Measurements from ENCODE around the gene MISP. TPM values are rescaled to one million over a fixed set of nuclear protein-coding genes. Genes with fewer than 3 reads are reported as not detected.

The MISP gene
- polyA plus RNA-seq, 2 donors: 0.08 to 0.11 TPM

DNA sequence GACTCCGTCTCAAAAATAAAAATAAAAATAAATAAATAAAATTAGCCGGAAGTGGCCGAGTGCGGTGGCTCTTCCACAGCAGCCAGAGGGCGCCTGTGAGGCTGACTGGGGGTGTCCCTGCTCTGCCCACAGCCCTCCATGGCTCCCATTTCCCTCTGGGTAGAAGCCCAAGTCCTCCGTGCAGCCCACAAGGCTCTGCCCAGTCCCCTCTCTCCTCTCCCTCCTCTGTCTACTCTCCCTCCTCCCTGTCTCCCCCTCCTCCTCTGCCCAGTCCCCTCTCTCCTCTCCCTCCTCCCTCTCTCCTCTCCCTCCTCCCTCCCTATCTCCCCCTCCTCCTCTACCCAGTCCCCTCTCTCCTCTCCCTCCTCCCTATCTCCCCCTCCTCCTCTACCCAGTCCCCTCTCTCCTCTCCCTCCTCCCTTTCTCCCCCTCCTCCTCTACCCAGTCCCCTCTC is 20.4 kb downstream of the MISP start:
- Histone ChIP-seq H3K9me3 (ENCODE audit: control insufficient read depth in 2 of 2, insufficient read depth in 1 of 2, low read depth in 1 of 2, low read length in 1 of 2) (no peaks in the 10 kb centered on the region), H3K4me3 (ENCODE audit: low read depth in 1 of 2, low read length in 2 of 2) (no peak overlapping the region), H3K36me3 (ENCODE audit: control insufficient read depth in 2 of 2, insufficient read depth in 2 of 2, low read length in 1 of 2) (no peaks in the 10 kb centered on the region), H3K27ac (ENCODE audit: low read depth in 2 of 2, low read length in 1 of 2) (no peak overlapping the region), H3K27me3 (ENCODE audit: control insufficient read depth in 1 of 2, insufficient read depth in 2 of 2, low read length in 2 of 2) (no peaks in the 10 kb centered on the region), H3K4me1 (ENCODE audit: control insufficient read depth in 2 of 2, insufficient read depth in 2 of 2, low read length in 1 of 2) (no peaks in the 10 kb centered on the region)
- WGBS, 2 donors: 13 to 24% methylated on average over 2 to 6 of the region's 6 CpGs

- Histone ChIP-seq H3K4me1 (ENCODE audit: control insufficient read depth in 2 of 2, insufficient read depth in 2 of 2, low read length in 1 of 2) (no peaks in the 10 kb centered on the region), H3K36me3 (ENCODE audit: control insufficient read depth in 2 of 2, insufficient read depth in 2 of 2, low read length in 1 of 2) (no peaks in the 10 kb centered on the region), H3K27ac (ENCODE audit: low read depth in 2 of 2, low read length in 1 of 2) (no peak overlapping the region), H3K4me3 (ENCODE audit: low read depth in 1 of 2, low read length in 2 of 2) (no peak overlapping the region), H3K9me3 (ENCODE audit: control insufficient read depth in 2 of 2, insufficient read depth in 1 of 2, low read depth in 1 of 2, low read length in 1 of 2) (no peaks in the 10 kb centered on the region), H3K27me3 (ENCODE audit: control insufficient read depth in 1 of 2, insufficient read depth in 2 of 2, low read length in 2 of 2) (no peaks in the 10 kb centered on the region)
- WGBS, 2 donors: 80 to 83% methylated on average over 5 of the region's 5 CpGs
Measured at GRCh38 chr19:772063-772462, 21.2 kb downstream of the MISP start.

- Histone ChIP-seq H3K27me3 (ENCODE audit: control insufficient read depth in 1 of 2, insufficient read depth in 2 of 2, low read length in 2 of 2) (no peaks in the 10 kb centered on the region), H3K4me1 (ENCODE audit: control insufficient read depth in 2 of 2, insufficient read depth in 2 of 2, low read length in 1 of 2) (no peaks in the 10 kb centered on the region), H3K27ac (ENCODE audit: low read depth in 2 of 2, low read length in 1 of 2) (no peak overlapping the region), H3K9me3 (ENCODE audit: control insufficient read depth in 2 of 2, insufficient read depth in 1 of 2, low read depth in 1 of 2, low read length in 1 of 2) (no peaks in the 10 kb centered on the region), H3K36me3 (ENCODE audit: control insufficient read depth in 2 of 2, insufficient read depth in 2 of 2, low read length in 1 of 2) (no peaks in the 10 kb centered on the region), H3K4me3 (ENCODE audit: low read depth in 1 of 2, low read length in 2 of 2) (no peak overlapping the region)
- 74 to 76% methylated on average over 18 of the region's 18 CpGs for WGBS, 2 donors
Measured at GRCh38 chr19:772730-773436, 22.0 kb downstream of the MISP start.

GRCh38 chr19:776549-776948 is 25.6 kb downstream of the MISP start:
- 58 to 65% methylated on average over 18 of the region's 18 CpGs for WGBS, 2 donors
- no peaks in the 10 kb centered on the region for H3K27me3 ChIP-seq (ENCODE audit: control insufficient read depth in 1 of 2, insufficient read depth in 2 of 2, low read length in 2 of 2)
- peaks cover 0 to 5% of the 10 kb centered on the region in 2 donors for H3K4me1 ChIP-seq (ENCODE audit: control insufficient read depth in 2 of 2, insufficient read depth in 2 of 2, low read length in 1 of 2)
- no peaks in the 10 kb centered on the region for H3K36me3 ChIP-seq (ENCODE audit: control insufficient read depth in 2 of 2, insufficient read depth in 2 of 2, low read length in 1 of 2)
- no peaks in the 10 kb centered on the region for H3K9me3 ChIP-seq (ENCODE audit: control insufficient read depth in 2 of 2, insufficient read depth in 1 of 2, low read depth in 1 of 2, low read length in 1 of 2)
- H3K27ac ChIP-seq (ENCODE audit: low read depth in 2 of 2, low read length in 1 of 2): peak overlapping the region in 1 of 2 donors; percentile 5
- H3K4me3 ChIP-seq (ENCODE audit: low read depth in 1 of 2, low read length in 2 of 2): no peak overlapping the region

GRCh38 chr19:778910-779653 is 28.2 kb downstream of the MISP start:
- Histone ChIP-seq H3K4me3 (ENCODE audit: low read depth in 1 of 2, low read length in 2 of 2) (no peak overlapping the region), H3K27ac (ENCODE audit: low read depth in 2 of 2, low read length in 1 of 2) (peak overlapping the region; percentile 76 to 77), H3K4me1 (ENCODE audit: control insufficient read depth in 2 of 2, insufficient read depth in 2 of 2, low read length in 1 of 2) (peaks cover 0 to 9% of the 10 kb centered on the region in 2 donors), H3K27me3 (ENCODE audit: control insufficient read depth in 1 of 2, insufficient read depth in 2 of 2, low read length in 2 of 2) (no peaks in the 10 kb centered on the region), H3K9me3 (ENCODE audit: control insufficient read depth in 2 of 2, insufficient read depth in 1 of 2, low read depth in 1 of 2, low read length in 1 of 2) (no peaks in the 10 kb centered on the region), H3K36me3 (ENCODE audit: control insufficient read depth in 2 of 2, insufficient read depth in 2 of 2, low read length in 1 of 2) (no peaks in the 10 kb centered on the region)
- WGBS, 2 donors: 40 to 46% methylated on average over 36 of the region's 36 CpGs

GRCh38 chr19:780935-781334 is 30.0 kb downstream of the MISP start:
- peaks cover 0 to 9% of the 10 kb centered on the region in 2 donors for H3K4me1 ChIP-seq (ENCODE audit: control insufficient read depth in 2 of 2, insufficient read depth in 2 of 2, low read length in 1 of 2)
- H3K9me3 ChIP-seq (ENCODE audit: control insufficient read depth in 2 of 2, insufficient read depth in 1 of 2, low read depth in 1 of 2, low read length in 1 of 2): no peaks in the 10 kb centered on the region
- H3K27ac ChIP-seq (ENCODE audit: low read depth in 2 of 2, low read length in 1 of 2): no peak overlapping the region
- H3K4me3 ChIP-seq (ENCODE audit: low read depth in 1 of 2, low read length in 2 of 2): no peak overlapping the region
- no peaks in the 10 kb centered on the region for H3K36me3 ChIP-seq (ENCODE audit: control insufficient read depth in 2 of 2, insufficient read depth in 2 of 2, low read length in 1 of 2)
- no peaks in the 10 kb centered on the region for H3K27me3 ChIP-seq (ENCODE audit: control insufficient read depth in 1 of 2, insufficient read depth in 2 of 2, low read length in 2 of 2)
- WGBS, 2 donors: 72 to 88% methylated on average over 15 of the region's 15 CpGs

GRCh38 chr19:781800-782184 is 30.9 kb downstream of the MISP start:
- peaks cover 0 to 9% of the 10 kb centered on the region in 2 donors for H3K4me1 ChIP-seq (ENCODE audit: control insufficient read depth in 2 of 2, insufficient read depth in 2 of 2, low read length in 1 of 2)
- H3K36me3 ChIP-seq (ENCODE audit: control insufficient read depth in 2 of 2, insufficient read depth in 2 of 2, low read length in 1 of 2): no peaks in the 10 kb centered on the region
- H3K27ac ChIP-seq (ENCODE audit: low read depth in 2 of 2, low read length in 1 of 2): no peak overlapping the region
- H3K27me3 ChIP-seq (ENCODE audit: control insufficient read depth in 1 of 2, insufficient read depth in 2 of 2, low read length in 2 of 2): no peaks in the 10 kb centered on the region
- H3K4me3 ChIP-seq (ENCODE audit: low read depth in 1 of 2, low read length in 2 of 2): no peak overlapping the region
- 89 to 91% methylated on average over 19 of the region's 19 CpGs for WGBS, 2 donors
- no peaks in the 10 kb centered on the region for H3K9me3 ChIP-seq (ENCODE audit: control insufficient read depth in 2 of 2, insufficient read depth in 1 of 2, low read depth in 1 of 2, low read length in 1 of 2)

GRCh38 chr19:782185-782877 is 31.4 kb downstream of the MISP start:
- Histone ChIP-seq H3K4me1 (ENCODE audit: control insufficient read depth in 2 of 2, insufficient read depth in 2 of 2, low read length in 1 of 2) (peaks cover 0 to 9% of the 10 kb centered on the region in 2 donors), H3K27ac (ENCODE audit: low read depth in 2 of 2, low read length in 1 of 2) (peak overlapping the region in 1 of 2 donors; percentile 5), H3K36me3 (ENCODE audit: control insufficient read depth in 2 of 2, insufficient read depth in 2 of 2, low read length in 1 of 2) (no peaks in the 10 kb centered on the region), H3K9me3 (ENCODE audit: control insufficient read depth in 2 of 2, insufficient read depth in 1 of 2, low read depth in 1 of 2, low read length in 1 of 2) (no peaks in the 10 kb centered on the region), H3K27me3 (ENCODE audit: control insufficient read depth in 1 of 2, insufficient read depth in 2 of 2, low read length in 2 of 2) (no peaks in the 10 kb centered on the region), H3K4me3 (ENCODE audit: low read depth in 1 of 2, low read length in 2 of 2) (no peak overlapping the region)
- 27 to 33% methylated on average over 29 of the region's 29 CpGs for WGBS, 2 donors

- Histone ChIP-seq H3K4me1 (ENCODE audit: control insufficient read depth in 2 of 2, insufficient read depth in 2 of 2, low read length in 1 of 2) (peaks cover 0 to 9% of the 10 kb centered on the region in 2 donors), H3K27me3 (ENCODE audit: control insufficient read depth in 1 of 2, insufficient read depth in 2 of 2, low read length in 2 of 2) (no peaks in the 10 kb centered on the region), H3K9me3 (ENCODE audit: control insufficient read depth in 2 of 2, insufficient read depth in 1 of 2, low read depth in 1 of 2, low read length in 1 of 2) (no peaks in the 10 kb centered on the region), H3K27ac (ENCODE audit: low read depth in 2 of 2, low read length in 1 of 2) (peak overlapping the region; percentile 5 to 50), H3K4me3 (ENCODE audit: low read depth in 1 of 2, low read length in 2 of 2) (no peak overlapping the region), H3K36me3 (ENCODE audit: control insufficient read depth in 2 of 2, insufficient read depth in 2 of 2, low read length in 1 of 2) (no peaks in the 10 kb centered on the region)
- 53% methylated on average over 30 of the region's 30 CpGs for WGBS, 2 donors
Measured at GRCh38 chr19:782878-783668, 32.2 kb downstream of the MISP start.
